GM23248 (cell line): ENCODE results near the gene DCAF6. TPM values are rescaled to one million over a fixed set of nuclear protein-coding genes. Genes with fewer than 3 reads are reported as not detected.

Experiments used
- DNase-seq: peaks from one replicate; pipeline ENCODE4 v3.0.0-alpha.2; 2015
- H2AFZ ChIP-seq: fragments of 200-600 bp; sonication (generic); 2 replicates; pipeline ENCODE4 v1.6.1; 2016; ENCODE audit warnings: antibody characterized with exemption
- H3F3A ChIP-seq: fragments of 200-600 bp; sonication (generic); 2 replicates; pipeline ENCODE4 v1.6.1; 2016; ENCODE audit warnings: mild to moderate bottlenecking, antibody characterized with exemption, mixed run types; ENCODE audit not compliant: insufficient read depth
- H3K27ac ChIP-seq: fragments of 200-600 bp; sonication (generic); 2 replicates; pipeline ENCODE4 v1.5.1; 2016; ENCODE audit warnings: mild to moderate bottlenecking
- H3K27me3 ChIP-seq: fragments of 200-600 bp; sonication (generic); replicated peaks from 2 replicates; pipeline ENCODE4 v1.6.1; 2016; ENCODE audit warnings: mild to moderate bottlenecking; ENCODE audit not compliant: insufficient read depth
- H3K36me3 ChIP-seq: fragments of 200-600 bp; sonication (generic); 2 replicates; pipeline ENCODE4 v1.6.1; 2016; ENCODE audit warnings: low read depth, mild to moderate bottlenecking
- H3K4me1 ChIP-seq: fragments of 200-600 bp; sonication (generic); 2 replicates; pipeline ENCODE4 v1.6.1; 2016; ENCODE audit warnings: mild to moderate bottlenecking; ENCODE audit not compliant: insufficient read depth
- H3K4me2 ChIP-seq: fragments of 200-600 bp; sonication (generic); one replicate; pipeline ENCODE4 v1.6.1; 2016; ENCODE audit warnings: mild to moderate bottlenecking; ENCODE audit not compliant: unreplicated experiment
- H3K4me3 ChIP-seq: fragments of 200-600 bp; sonication (generic); 2 replicates; pipeline ENCODE4 v1.5.1; 2016; ENCODE audit warnings: mild to moderate bottlenecking
- H3K79me2 ChIP-seq: fragments of 200-600 bp; sonication (generic); 2 replicates; pipeline ENCODE4 v1.6.1; 2016; ENCODE audit warnings: mild to moderate bottlenecking; ENCODE audit not compliant: insufficient read depth
- H3K9ac ChIP-seq: fragments of 200-600 bp; sonication (generic); 2 replicates; pipeline ENCODE4 v1.6.1; 2016; ENCODE audit warnings: mild to moderate bottlenecking
- H3K9me2 ChIP-seq: fragments of 200-600 bp; sonication (generic); 2 replicates; pipeline ENCODE4 v1.6.1; 2016; ENCODE audit warnings: mixed run types, mild to moderate bottlenecking, moderate library complexity; ENCODE audit not compliant: insufficient read depth
- H3K9me3 ChIP-seq: fragments of 200-600 bp; sonication (generic); one replicate; pipeline ENCODE4 v1.6.1; 2017; ENCODE audit warnings: low read depth
- H4K20me1 ChIP-seq: fragments of 200-600 bp; sonication (generic); 2 replicates; pipeline ENCODE4 v1.6.0; 2016; ENCODE audit not compliant: insufficient read depth
- EZH2 ChIP-seq: fragments of 200-600 bp; sonication (generic); IDR thresholded peaks from 2 replicates; pipeline ENCODE4 v1.6.1; 2018; ENCODE audit warnings: antibody characterized with exemption, mild to moderate bottlenecking; ENCODE audit not compliant: insufficient read depth, poor library complexity, severe bottlenecking
- EZH2phosphoT487 ChIP-seq: fragments of 200-600 bp; sonication (generic); IDR thresholded peaks from 2 replicates; pipeline ENCODE4 v1.6.1; 2018; ENCODE audit warnings: antibody characterized with exemption, moderate library complexity, mild to moderate bottlenecking, low read depth; ENCODE audit not compliant: insufficient read depth
- WGBS, 2 experiments: methylation state at CpG; one replicate each; pipeline ENCODE4 v1.1.6; 2015 to 2017; ENCODE audit warnings: low lambda C conversion rate in 2 of 2, low coverage in 1 of 2; ENCODE audit errors: missing lambda C conversion rate in 2 of 2; 5-methylcytosine and 5-hydroxymethylcytosine counted together
- in situ Hi-C: fragments of 300-500 bp; cut with MboI; formaldehyde crosslinking; loops from 2 replicates; pipeline ENCODE4 v1.15.0; 2020
- polyA plus RNA-seq: library from polyadenylated mRNA; unstranded; fragments of >200 nt; fragmentation: Nextera tagmentation; extraction: Ambion mirVana; gene quantifications from 2 replicates; pipeline ENCODE4 v1.2.1, GENCODE V29; 2016
- total RNA-seq: library from RNA; depleted of rRNA; stranded (reverse); fragments of >200 nt; shearing (Covaris generic); gene quantifications from 2 replicates; pipeline ENCODE4 v1.2.3, GENCODE V29; 2014

The DCAF6 gene
- total and polyA plus RNA-seq, 2 experiments from 2014 or later, result 63.4 to 99.6 TPM

- Histone ChIP-seq H2AFZ (no peak overlapping the region), H3K27me3 (no peaks in the 10 kb centered on the region), H3K27ac (no peak overlapping the region), H3K4me3 (no peak overlapping the region), H4K20me1 (peaks cover 23% of the 10 kb centered on the region), H3K9me3 (no peaks in the 10 kb centered on the region), H3F3A (no peaks in the 10 kb centered on the region), H3K9ac (no peak overlapping the region), H3K79me2 (peaks cover 100% of the 10 kb centered on the region), H3K4me2 (no peak overlapping the region), H3K4me1 (peaks cover 22% of the 10 kb centered on the region; the same call in 1 of the 2 replicates), H3K9me2 (no peaks in the 10 kb centered on the region), H3K36me3 (peaks cover 10% of the 10 kb centered on the region)
- in situ Hi-C loops, result no loop called here
- TF ChIP-seq EZH2, result no peak
- TF ChIP-seq EZH2phosphoT487, result no peak
- WGBS, 2 experiments, result 78 to 79% methylated on average over 3 of the region's 3 CpGs
- DNase-seq, result no peak
Observed at GRCh38 chr1:167949785-167950184, 13.3 kb downstream of the DCAF6 start.

GRCh38 chr1:167950569-167950968 is 14.1 kb downstream of the DCAF6 start:
- H3F3A ChIP-seq, result no peaks in the 10 kb centered on the region
- in situ Hi-C loops, result no loop called here
- no peak overlapping the region for H3K4me2 ChIP-seq
- no peak for DNase-seq
- peaks cover 18% of the 10 kb centered on the region for H3K36me3 ChIP-seq
- H3K4me3 ChIP-seq, result no peak overlapping the region
- no peak overlapping the region for H3K9ac ChIP-seq
- H4K20me1 ChIP-seq, result peaks cover 22% of the 10 kb centered on the region
- H3K79me2 ChIP-seq, result peaks cover 100% of the 10 kb centered on the region
- H3K9me3 ChIP-seq, result no peaks in the 10 kb centered on the region
- H2AFZ ChIP-seq, result no peak overlapping the region
- peaks cover 22% of the 10 kb centered on the region; the same call in 1 of the 2 replicates for H3K4me1 ChIP-seq
- no peaks in the 10 kb centered on the region for H3K27me3 ChIP-seq
- H3K27ac ChIP-seq, result no peak overlapping the region
- H3K9me2 ChIP-seq, result no peaks in the 10 kb centered on the region
- TF ChIP-seq EZH2phosphoT487 (no peak), EZH2 (no peak)
- 42 to 54% methylated on average over 1 of the region's 1 CpG for WGBS, 2 experiments

GRCh38 chr1:167955915-167956314 is 19.4 kb downstream of the DCAF6 start:
- Histone ChIP-seq H3K4me3 (no peak overlapping the region), H3K36me3 (peaks cover 21% of the 10 kb centered on the region), H3K9me2 (no peaks in the 10 kb centered on the region), H3K27me3 (no peaks in the 10 kb centered on the region), H4K20me1 (peaks cover 14% of the 10 kb centered on the region; the same call in 1 of the 2 replicates), H3K9me3 (no peaks in the 10 kb centered on the region), H3K79me2 (peaks cover 100% of the 10 kb centered on the region), H3K4me2 (no peak overlapping the region), H3F3A (peaks cover 21% of the 10 kb centered on the region), H3K4me1 (peaks cover 10% of the 10 kb centered on the region), H3K27ac (no peak overlapping the region), H2AFZ (no peak overlapping the region), H3K9ac (no peak overlapping the region)
- peak; percentile 52 for DNase-seq
- WGBS, 2 experiments, result 98 to 100% methylated on average over 2 of the region's 2 CpGs
- TF ChIP-seq EZH2phosphoT487 (no peak), EZH2 (no peak)
- in situ Hi-C loops, result no loop called here

- Histone ChIP-seq H3F3A (peaks cover 25% of the 10 kb centered on the region), H3K9ac (no peak overlapping the region), H4K20me1 (peaks cover 14% of the 10 kb centered on the region), H2AFZ (no peak overlapping the region), H3K9me3 (no peaks in the 10 kb centered on the region), H3K9me2 (no peaks in the 10 kb centered on the region), H3K27me3 (no peaks in the 10 kb centered on the region), H3K36me3 (peaks cover 18% of the 10 kb centered on the region; the same call in 1 of the 2 replicates), H3K79me2 (peaks cover 100% of the 10 kb centered on the region), H3K4me3 (no peak overlapping the region), H3K27ac (no peak overlapping the region), H3K4me2 (no peak overlapping the region), H3K4me1 (peaks cover 7% of the 10 kb centered on the region)
- in situ Hi-C loops, result no loop called here
- peak; percentile 31 for DNase-seq
- TF ChIP-seq EZH2 (no peak), EZH2phosphoT487 (no peak)
Observed at GRCh38 chr1:167957710-167958109, 21.2 kb downstream of the DCAF6 start.

- 86 to 89% methylated on average over 4 of the region's 4 CpGs for WGBS, 2 experiments
- no peak overlapping the region for H3K4me2 ChIP-seq
- in situ Hi-C loops, result no loop called here
Observed at GRCh38 chr1:167964646-167965045, 28.2 kb downstream of the DCAF6 start.

More at GRCh38 chr1:167964646-167965045, 28.2 kb downstream of the DCAF6 start:
- Histone ChIP-seq H2AFZ (no peak overlapping the region), H3K4me1 (peaks cover 10% of the 10 kb centered on the region), H3K9me2 (no peaks in the 10 kb centered on the region), H3F3A (peaks cover 9% of the 10 kb centered on the region), H4K20me1 (peaks cover 13% of the 10 kb centered on the region; the same call in 1 of the 2 replicates), H3K36me3 (peaks cover 37% of the 10 kb centered on the region), H3K79me2 (peaks cover 98% of the 10 kb centered on the region), H3K27ac (no peak overlapping the region), H3K9ac (no peak overlapping the region), H3K9me3 (no peaks in the 10 kb centered on the region), H3K27me3 (no peaks in the 10 kb centered on the region), H3K4me3 (no peak overlapping the region)
- no peak for DNase-seq
- TF ChIP-seq EZH2phosphoT487, result no peak
- no peak for TF ChIP-seq EZH2
